GM12878 (cell line): ENCODE data around the gene MYOM3. TPM values are rescaled to one million over a fixed set of nuclear protein-coding genes. Genes with fewer than 3 reads are reported as not detected.

ENCODE experiments used
- ATAC-seq: fragments of 200-7000 bp; cut with Tn5 transposase; 3 replicates; pipeline ENCODE4 v1.9.1; 2020; ENCODE audit warnings: mild to moderate bottlenecking, moderate library complexity
- BruUV-seq: library from RNA; stranded (reverse); fragments of 400-500 nt; replicated peaks from 2 replicates; lab custom pipeline; 2021; lab: Mats Ljungman, UMichigan
- CTCF ChIA-PET: fragments of 300-600 bp; sonication (Branson Sonifier 250); formaldehyde crosslinking; extraction: SDS; loops from one replicate; lab custom pipeline; 2021; ENCODE audit warnings: inconsistent platforms; lab: Yijun Ruan, JAX
- POLR2A ChIA-PET: fragments of 350-600 bp; formaldehyde crosslinking; extraction: SDS; loops from one replicate; lab custom pipeline; 2021; ENCODE audit warnings: inconsistent platforms; lab: Charles Lee
- RAD21 ChIA-PET: fragments of 300-600 bp; sonication (Branson Sonifier 250); formaldehyde crosslinking; loops from one replicate; lab custom pipeline; 2023; ENCODE audit warnings: antibody characterized with exemption; ENCODE audit not compliant: unreplicated experiment; lab: Charles Lee
- SMC1A ChIA-PET: fragments of 300-600 bp; sonication (Branson Sonifier 250); formaldehyde crosslinking; loops from one replicate; lab custom pipeline; 2023; ENCODE audit not compliant: unreplicated experiment, uncharacterized antibody; lab: Charles Lee
- DNase-seq: peaks from one replicate; pipeline ENCODE4 v3.0.0-alpha.2; 2011; ENCODE audit warnings: low read depth, low spot score
- FAIRE-seq: peaks from 3 replicates; lab custom pipeline; 2011; peaks lifted over from hg19 to GRCh38; lab: Jason Lieb, UNC
- H2AFZ ChIP-seq: 2 replicates; pipeline ENCODE4 v1.6.0; 2011; ENCODE audit warnings: low read depth, low read length, control low read depth; ENCODE audit not compliant: control insufficient read depth
- H3K27ac ChIP-seq: 2 replicates; pipeline ENCODE4 v1.5.1; 2011; ENCODE audit warnings: control low read depth; ENCODE audit not compliant: control insufficient read depth, insufficient read depth
- H3K27me3 ChIP-seq, 2 experiments: replicated peaks in 1 of 2; 2 replicates each; pipeline versions ENCODE4 v1.6.0 to v1.6.1; 2011; ENCODE audit warnings: low read length in 1 of 2; ENCODE audit not compliant: control insufficient read depth in 2 of 2, insufficient read depth in 2 of 2
- H3K36me3 ChIP-seq, 2 experiments: 2 replicates each; pipeline ENCODE4 v1.5.1; 2011; ENCODE audit warnings: low read length in 1 of 2; ENCODE audit not compliant: control insufficient read depth in 2 of 2, insufficient read depth in 2 of 2
- H3K4me1 ChIP-seq: 2 replicates; pipeline ENCODE4 v1.6.1; 2011; ENCODE audit warnings: mild to moderate bottlenecking, low read length, moderate library complexity, mixed read lengths; ENCODE audit not compliant: control insufficient read depth, insufficient read depth
- H3K4me2 ChIP-seq: 2 replicates; pipeline ENCODE4 v1.6.0; 2011; ENCODE audit warnings: control low read depth; ENCODE audit not compliant: control insufficient read depth, insufficient read depth
- H3K4me3 ChIP-seq: fragments of 200-600 bp; sonication (generic); 2 replicates; pipeline ENCODE4 v1.5.1; 2016
- H3K79me2 ChIP-seq: 2 replicates; pipeline ENCODE4 v1.6.0; 2011; ENCODE audit warnings: low read length; ENCODE audit not compliant: control insufficient read depth, insufficient read depth
- H3K9ac ChIP-seq: 2 replicates; pipeline ENCODE4 v1.8.0; 2011; ENCODE audit warnings: low read length, control low read depth, mixed read lengths; ENCODE audit not compliant: control insufficient read depth, insufficient read depth
- H3K9me3 ChIP-seq: replicated peaks from 3 replicates; pipeline ENCODE4 v1.5.1; 2011; ENCODE audit warnings: mild to moderate bottlenecking, low read length; ENCODE audit not compliant: control insufficient read depth, insufficient read depth
- H4K20me1 ChIP-seq: 2 replicates; pipeline ENCODE4 v1.6.0; 2011; ENCODE audit not compliant: control insufficient read depth, insufficient read depth
- ETV6 ChIP-seq, 2 experiments: fragments of 450-650 bp in 1 of 2; IDR thresholded peaks in 1 of 2; conservative IDR thresholded peaks in 1 of 2; 2 replicates each; pipeline ENCODE4 v1.6.1; 2014; ENCODE audit warnings: antibody characterized with exemption in 1 of 2, borderline replicate concordance in 1 of 2, low read depth in 1 of 2, mild to moderate bottlenecking in 1 of 2, moderate library complexity in 1 of 2
- FOS ChIP-seq: IDR thresholded peaks from 3 replicates; pipeline ENCODE4 v1.6.1; 2011; ENCODE audit warnings: borderline replicate concordance; ENCODE audit not compliant: insufficient read length; ENCODE audit errors: extremely low read depth
- HDAC2 ChIP-seq: fragments of 200-600 bp; sonication (generic); IDR thresholded peaks from 2 replicates; pipeline ENCODE4 v1.6.1; 2017
- IKZF1 ChIP-seq: fragments of 450-650 bp; conservative IDR thresholded peaks from 2 replicates; pipeline ENCODE4 v1.6.1; 2017; ENCODE audit warnings: antibody characterized with exemption, mild to moderate bottlenecking
- LARP7 ChIP-seq: fragments of 450-650 bp; IDR thresholded peaks from 2 replicates; pipeline ENCODE4 v1.6.1; 2017; ENCODE audit warnings: mild to moderate bottlenecking
- NBN ChIP-seq: fragments of 450-650 bp; IDR thresholded peaks from 2 replicates; pipeline ENCODE4 v1.6.1; 2016
- NFXL1 ChIP-seq: fragments of 450-650 bp; IDR thresholded peaks from 2 replicates; pipeline ENCODE4 v1.6.1; 2017; ENCODE audit warnings: antibody characterized with exemption, mild to moderate bottlenecking, borderline replicate concordance
- POLR2A ChIP-seq: IDR thresholded peaks from 2 replicates; pipeline ENCODE4 v1.6.1; 2011; ENCODE audit warnings: low read depth, mild to moderate bottlenecking, low read length
- RBBP5 ChIP-seq: fragments of 200-600 bp; sonication (generic); conservative IDR thresholded peaks from 2 replicates; pipeline ENCODE4 v1.6.1; 2016
- SIN3A ChIP-seq: IDR thresholded peaks from 2 replicates; pipeline ENCODE4 v1.6.1; 2012; ENCODE audit warnings: low read depth, low read length, improper control_type of control experiment
- STAT3 ChIP-seq: IDR thresholded peaks from 2 replicates; pipeline ENCODE4 v1.6.1; 2011; ENCODE audit warnings: low read depth, low read length, improper control_type of control experiment
- TCF7 ChIP-seq: IDR thresholded peaks from 2 replicates; pipeline ENCODE4 v1.6.1; 2014; ENCODE audit warnings: antibody characterized with exemption, borderline replicate concordance
- ZBTB33 ChIP-seq: fragments of 450-650 bp; IDR thresholded peaks from 2 replicates; pipeline ENCODE4 v1.6.1; 2017; ENCODE audit warnings: mild to moderate bottlenecking
- ZNF274 ChIP-seq: IDR thresholded peaks from one replicate; pipeline ENCODE4 v1.8.0; 2011; ENCODE audit not compliant: insufficient read length, insufficient read depth
- ZSCAN29 ChIP-seq: fragments of 450-650 bp; IDR thresholded peaks from 2 replicates; pipeline ENCODE4 v1.6.1; 2017; ENCODE audit warnings: mild to moderate bottlenecking, moderate library complexity
- WGBS: methylation state at CpG from one replicate; pipeline ENCODE4 v1.1.6; 2016; ENCODE audit warnings: low lambda C conversion rate; ENCODE audit not compliant: insufficient replicate concordance, insufficient coverage; ENCODE audit errors: missing lambda C conversion rate; 5-methylcytosine and 5-hydroxymethylcytosine counted together
- in situ Hi-C: fragments of 300-500 bp; cut with MboI; formaldehyde crosslinking; loops from 9 replicates; pipeline ENCODE4 v1.14.3; 2018; ENCODE audit warnings: mixed read lengths
- intact Hi-C: fragments of 100-400 bp; cut with micrococcal nuclease; formaldehyde crosslinking; loops from one replicate; pipeline ENCODE4 v1.14.2; 2022; ENCODE audit not compliant: unreplicated experiment
- polyA plus RNA-seq, 11 experiments: library from polyadenylated mRNA; depleted of rRNA in 4 of 11; unstranded in 6 of 11; stranded (reverse) in 5 of 11; fragments of >200 nt; fragmentation: Nextera tagmentation in 4 of 11; fragmentation: Illumina TruSeq in 1 of 11; extraction: Ambion mirVana in 4 of 11; extraction: Trizol in 1 of 11; gene quantifications; 1 replicate in 1 of 11; 2 replicates in 10 of 11; pipeline versions ENCODE4 v1.2.1 to v1.2.3, GENCODE V29; 2011 to 2016; ENCODE audit warnings: inconsistent platforms in 2 of 11, missing spikeins in 2 of 11, low read depth in 1 of 11
- total RNA-seq, 4 experiments: library from RNA; depleted of rRNA in 3 of 4; stranded (reverse); fragments of >200 nt in 3 of 4; fragmentation: Illumina TruSeq in 1 of 4; extraction: Trizol in 1 of 4; gene quantifications; 2 replicates each; pipeline versions ENCODE4 v1.2.1 to v1.2.3, GENCODE V29; 2013 to 2021

Gene MYOM3
- total and polyA plus RNA-seq, 10 of the 15 experiments (the other 5 are each of a cell fraction or from before 2014, with no cell fraction given): 0.06 TPM; not detected in 9

GRCh38 chr1:24147816-24148215 lies 35.9 kb upstream of the MYOM3 start:
- no peak for TF ChIP-seq HDAC2
- TF ChIP-seq ZNF274: no peak
- TF ChIP-seq RBBP5: no peak
- no peak for TF ChIP-seq ZBTB33
- TF ChIP-seq SIN3A: no peak
- no peak for TF ChIP-seq IKZF1
- TF ChIP-seq POLR2A: no peak
- no peak for TF ChIP-seq STAT3
- no peak for TF ChIP-seq FOS
- TF ChIP-seq NFXL1: no peak
- no peak for TF ChIP-seq LARP7
- TF ChIP-seq TCF7: no peak
- TF ChIP-seq ZSCAN29: no peak
- no peak for TF ChIP-seq NBN
- no peak for TF ChIP-seq ETV6 (conservative IDR thresholded peaks at IDR 0.05 in 1 of 2, IDR thresholded peaks at IDR 0.05 in 1 of 2; ENCODE audit: borderline replicate concordance in 1 of 2, low read depth in 1 of 2)
- Histone ChIP-seq H3K27ac (no peak overlapping the region), H3K79me2 (no peaks in the 10 kb centered on the region), H2AFZ (no peak overlapping the region), H3K4me3 (no peak overlapping the region), H4K20me1 (no peaks in the 10 kb centered on the region; the same call in 1 of the 2 replicates), H3K9ac (no peak overlapping the region), H3K9me3 (no peaks in the 10 kb centered on the region), H3K36me3 (no peaks in the 10 kb centered on the region), H3K4me1 (peaks cover 4% of the 10 kb centered on the region), H3K27me3 (peaks cover 5 to 7% of the 10 kb centered on the region in 2 experiments; a peak in 3 of 4 replicates), H3K4me2 (no peak overlapping the region)
- ChIA-PET RAD21 (interaction anchor here (1.1 kb wide), 1 partner anchor 243 kb away, joined by 5 read pairs; no protein-coding TSS in a partner anchor), POLR2A (no interaction called here), CTCF (interaction anchor here (0.6 to 10.4 kb wide), 6 partner anchors 43 to 448 kb away, joined by 3 to 134 read pairs (median 3); no protein-coding TSS in a partner anchor), SMC1A (interaction anchor here (1.0 to 9.5 kb wide), 3 partner anchors 43 to 245 kb away, joined by 4 to 104 read pairs (median 5); no protein-coding TSS in a partner anchor)
- in situ Hi-C loops (no loop called here), intact Hi-C loops (no loop called here)
- DNase-seq (no peak), FAIRE-seq (no peak), ATAC-seq (no peak)
- WGBS: 42% methylated on average over 6 of the region's 6 CpGs
- BruUV-seq: no TSS peak
